OCI-LY1 (cell line): Measurements from ENCODE around the gene SLAIN2.
A peak's percentile ranks its signal among the peaks of the same experiment; 100 is the strongest.

ENCODE experiments used
- H2AFZ ChIP-seq: fragments of 200-600 bp; sonication (generic), shearing (Covaris generic); 2 replicates; pipeline ENCODE4 v1.6.0; 2014; ENCODE audit warnings: antibody characterized with exemption, mild to moderate bottlenecking, low read length
- H3F3A ChIP-seq: fragments of 200-600 bp; sonication (generic), shearing (Covaris generic); 2 replicates; pipeline ENCODE4 v1.6.0; 2014; ENCODE audit warnings: mild to moderate bottlenecking, antibody characterized with exemption, low read length, moderate library complexity; ENCODE audit not compliant: insufficient read depth
- H3K27ac ChIP-seq: fragments of 200-600 bp; sonication (generic); 2 replicates; pipeline ENCODE4 v1.5.1; 2014; ENCODE audit warnings: low read length, mixed run types, mild to moderate bottlenecking, low read depth; ENCODE audit not compliant: poor library complexity, severe bottlenecking
- H3K27me3 ChIP-seq: fragments of 200-600 bp; sonication (generic); 2 replicates; pipeline ENCODE4 v1.6.0; 2014; ENCODE audit warnings: antibody characterized with exemption, mild to moderate bottlenecking, low read length, moderate library complexity; ENCODE audit not compliant: insufficient read depth
- H3K36me3 ChIP-seq: fragments of 200-600 bp; sonication (generic); 2 replicates; pipeline ENCODE4 v1.6.1; 2014; ENCODE audit warnings: mild to moderate bottlenecking, antibody characterized with exemption, low read length, moderate library complexity, mixed read lengths; ENCODE audit not compliant: insufficient read depth
- H3K4me1 ChIP-seq: fragments of 200-600 bp; sonication (generic); 2 replicates; pipeline ENCODE4 v1.5.1; 2014; ENCODE audit warnings: mild to moderate bottlenecking, low read length, moderate library complexity; ENCODE audit not compliant: insufficient read depth, severe bottlenecking
- H3K4me2 ChIP-seq: fragments of 200-600 bp; sonication (generic), shearing (Covaris generic); 2 replicates; pipeline ENCODE4 v1.6.1; 2014; ENCODE audit warnings: low read length
- H3K4me3 ChIP-seq: fragments of 200-600 bp; sonication (generic); 2 replicates; pipeline ENCODE4 v1.5.1; 2014; ENCODE audit warnings: low read length, low read depth, mild to moderate bottlenecking, mixed read lengths; ENCODE audit not compliant: poor library complexity, severe bottlenecking
- H3K79me2 ChIP-seq: fragments of 200-600 bp; shearing (Covaris generic); 2 replicates; pipeline ENCODE4 v1.6.1; 2016; ENCODE audit warnings: mixed run types, low read length, mixed read lengths; ENCODE audit not compliant: insufficient read depth
- H3K9ac ChIP-seq: fragments of 200-600 bp; sonication (generic), shearing (Covaris generic); 2 replicates; pipeline ENCODE4 v1.6.1; 2014; ENCODE audit warnings: mild to moderate bottlenecking, low read length, mixed read lengths
- H3K9me2 ChIP-seq: fragments of 200-600 bp; sonication (generic), shearing (Covaris generic); 2 replicates; pipeline ENCODE4 v1.6.1; 2014; ENCODE audit warnings: low read depth, mild to moderate bottlenecking, low read length, mixed read lengths
- H3K9me3 ChIP-seq: fragments of 200-600 bp; shearing (Covaris generic); 2 replicates; pipeline ENCODE4 v1.6.1; 2014; ENCODE audit warnings: low read length, mixed read lengths
- H4K20me1 ChIP-seq: fragments of 200-600 bp; sonication (generic), shearing (Covaris generic); 2 replicates; pipeline ENCODE4 v1.6.0; 2016; ENCODE audit warnings: mild to moderate bottlenecking, low read length; ENCODE audit not compliant: insufficient read depth
- CTCF ChIP-seq: fragments of 200-600 bp; sonication (generic), shearing (Covaris generic); IDR thresholded peaks from 2 replicates; pipeline ENCODE4 v1.5.1; 2017; ENCODE audit warnings: mild to moderate bottlenecking, antibody characterized with exemption, low read length, moderate library complexity, mixed read lengths
- EZH2 ChIP-seq: fragments of 200-600 bp; sonication (generic), shearing (Covaris generic); IDR thresholded peaks from 2 replicates; pipeline ENCODE4 v1.8.0; 2017; ENCODE audit warnings: borderline replicate concordance, mixed run types, mild to moderate bottlenecking, antibody characterized with exemption, low read length, moderate library complexity, mixed read lengths

Gene SLAIN2

GRCh38 chr4:48342606-48342880 lies 1.2 kb downstream of the SLAIN2 start:
- Histone ChIP-seq H3K9ac (peak overlapping the region; percentile 85), H3K36me3 (no peaks in the 10 kb centered on the region), H3K9me3 (no peaks in the 10 kb centered on the region), H4K20me1 (peaks cover 2% of the 10 kb centered on the region; the same call in 1 of the 2 replicates), H3K4me1 (peaks cover 32% of the 10 kb centered on the region), H3K4me3 (peak overlapping the region; percentile 91), H3K27ac (no peak overlapping the region), H3F3A (no peaks in the 10 kb centered on the region), H2AFZ (no peak overlapping the region), H3K79me2 (peaks cover 41% of the 10 kb centered on the region), H3K9me2 (no peaks in the 10 kb centered on the region), H3K4me2 (peak overlapping the region; percentile 99), H3K27me3 (no peaks in the 10 kb centered on the region)
- TF ChIP-seq CTCF, result no peak
- no peak for TF ChIP-seq EZH2

DNA sequence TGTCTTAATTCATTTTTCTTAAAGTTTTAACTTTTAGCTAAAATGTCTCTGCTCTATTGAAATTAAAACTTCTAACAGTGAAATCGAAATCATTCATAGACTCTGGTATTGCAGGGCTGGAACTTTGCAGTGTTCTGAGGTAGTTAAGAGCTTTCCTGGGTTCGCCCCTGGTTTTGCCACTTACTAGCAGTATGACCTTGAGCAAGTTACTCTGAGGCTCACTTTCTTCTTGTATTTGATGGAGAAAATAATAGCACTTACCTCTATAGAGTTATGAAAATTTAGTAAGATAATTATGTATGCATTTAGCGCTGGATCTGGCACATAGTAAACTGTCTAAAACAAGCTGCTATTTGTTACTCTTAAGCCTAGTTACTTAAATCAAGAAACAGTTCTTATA lies 1.7 kb downstream of the SLAIN2 start:
- Histone ChIP-seq H2AFZ (no peak overlapping the region), H3K79me2 (peaks cover 46% of the 10 kb centered on the region), H3K36me3 (no peaks in the 10 kb centered on the region), H4K20me1 (peaks cover 2% of the 10 kb centered on the region; the same call in 1 of the 2 replicates), H3K9me3 (no peaks in the 10 kb centered on the region), H3K4me3 (peak overlapping the region; percentile 91), H3K4me2 (peak overlapping the region; percentile 99), H3K27ac (no peak overlapping the region), H3F3A (no peaks in the 10 kb centered on the region), H3K9ac (peak overlapping the region; percentile 85; the same call in 1 of the 2 replicates), H3K9me2 (no peaks in the 10 kb centered on the region), H3K4me1 (peaks cover 32% of the 10 kb centered on the region), H3K27me3 (no peaks in the 10 kb centered on the region)
- no peak for TF ChIP-seq CTCF
- TF ChIP-seq EZH2, result no peak

- TF ChIP-seq CTCF, result no peak
- TF ChIP-seq EZH2, result no peak
- peak overlapping the region; percentile 99 for H3K4me2 ChIP-seq
- peaks cover 2% of the 10 kb centered on the region; the same call in 1 of the 2 replicates for H4K20me1 ChIP-seq
- no peaks in the 10 kb centered on the region for H3K27me3 ChIP-seq
- peak overlapping the region; percentile 91 for H3K4me3 ChIP-seq
- H3K9me3 ChIP-seq, result no peaks in the 10 kb centered on the region
- no peaks in the 10 kb centered on the region for H3K9me2 ChIP-seq
- no peak overlapping the region for H3K27ac ChIP-seq
- H3F3A ChIP-seq, result no peaks in the 10 kb centered on the region
- no peaks in the 10 kb centered on the region for H3K36me3 ChIP-seq
- H3K4me1 ChIP-seq, result peaks cover 32% of the 10 kb centered on the region
- peak overlapping the region; percentile 85; the same call in 1 of the 2 replicates for H3K9ac ChIP-seq
- peaks cover 47% of the 10 kb centered on the region for H3K79me2 ChIP-seq
- no peak overlapping the region for H2AFZ ChIP-seq
These were observed 2.2 kb downstream of the SLAIN2 start for GRCh38 chr4:48343551-48343950.
